GM23338 (cell line): Measurements from ENCODE around the gene PTTG1IP. TPM values are rescaled to one million over a fixed set of nuclear protein-coding genes. Genes with fewer than 3 reads are reported as not detected.

Experiments used
- ATAC-seq: fragments of 200-7000 bp; cut with Tn5 transposase; 3 replicates; pipeline ENCODE4 v1.9.1; 2020
- DNase-seq: peaks from one replicate; pipeline ENCODE4 v3.0.0-alpha.2; 2015; ENCODE audit warnings: low spot score
- H2AFZ ChIP-seq: fragments of 200-600 bp; sonication (generic); 2 replicates; pipeline ENCODE4 v1.8.0; 2016; ENCODE audit warnings: antibody characterized with exemption, mild to moderate bottlenecking, moderate library complexity
- H3F3A ChIP-seq: fragments of 200-600 bp; sonication (generic); replicated peaks from 2 replicates; pipeline ENCODE4 v1.8.0; 2017; ENCODE audit warnings: antibody characterized with exemption, mixed run types, low read depth
- H3K27ac ChIP-seq: fragments of 200-600 bp; sonication (generic); 2 replicates; pipeline ENCODE4 v1.6.1; 2016; ENCODE audit warnings: low read depth
- H3K27me3 ChIP-seq: fragments of 200-600 bp; sonication (generic); 2 replicates; pipeline ENCODE4 v1.8.0; 2016; ENCODE audit warnings: mild to moderate bottlenecking, mixed run types, moderate library complexity; ENCODE audit not compliant: insufficient read depth
- H3K36me3 ChIP-seq: fragments of 200-600 bp; sonication (generic); 2 replicates; pipeline ENCODE4 v1.8.0; 2016; ENCODE audit warnings: mild to moderate bottlenecking; ENCODE audit not compliant: insufficient read depth
- H3K4me1 ChIP-seq: fragments of 200-600 bp; sonication (generic); 2 replicates; pipeline ENCODE4 v1.8.0; 2016; ENCODE audit warnings: mild to moderate bottlenecking, moderate library complexity; ENCODE audit not compliant: insufficient read depth
- H3K4me2 ChIP-seq: fragments of 200-600 bp; sonication (generic); 2 replicates; pipeline ENCODE4 v1.7.1; 2017; ENCODE audit warnings: mixed run types
- H3K4me3 ChIP-seq: fragments of 200-600 bp; sonication (generic); 2 replicates; pipeline ENCODE4 v1.6.1; 2016; ENCODE audit warnings: mixed run types
- H3K79me2 ChIP-seq: fragments of 200-600 bp; sonication (generic); replicated peaks from 2 replicates; pipeline ENCODE4 v1.8.0; 2017; ENCODE audit warnings: mild to moderate bottlenecking; ENCODE audit not compliant: insufficient read depth
- H3K9me2 ChIP-seq: fragments of 200-600 bp; sonication (generic); 2 replicates; pipeline ENCODE4 v1.8.0; 2017; ENCODE audit not compliant: insufficient read depth
- H4K20me1 ChIP-seq: fragments of 200-600 bp; sonication (generic); replicated peaks from 2 replicates; pipeline ENCODE4 v1.8.0; 2017; ENCODE audit warnings: mild to moderate bottlenecking; ENCODE audit not compliant: insufficient read depth
- H3K27ac Mint-ChIP-seq: 2 replicates; pipeline ENCODE4 v1.8.0; 2020; ENCODE audit warnings: inconsistent platforms, mild to moderate bottlenecking, moderate library complexity, mixed read lengths
- H3K27me3 Mint-ChIP-seq: 3 replicates; pipeline ENCODE4 v1.8.0; 2022; ENCODE audit warnings: low read depth, mild to moderate bottlenecking, moderate library complexity, mixed read lengths, inconsistent platforms; ENCODE audit not compliant: insufficient read depth, poor library complexity
- H3K36me3 Mint-ChIP-seq: 3 replicates; pipeline ENCODE4 v1.8.0; 2021; ENCODE audit warnings: low read depth, mild to moderate bottlenecking, inconsistent platforms, moderate library complexity, mixed read lengths
- H3K4me1 Mint-ChIP-seq: 3 replicates; pipeline ENCODE4 v1.8.0; 2020; ENCODE audit warnings: mild to moderate bottlenecking, inconsistent platforms, mixed read lengths
- H3K4me3 Mint-ChIP-seq: 3 replicates; pipeline ENCODE4 v1.8.0; 2021; ENCODE audit warnings: moderate library complexity, mild to moderate bottlenecking, inconsistent platforms, mixed read lengths
- H3K9me3 Mint-ChIP-seq: 3 replicates; pipeline ENCODE4 v1.8.0; 2020; ENCODE audit warnings: moderate library complexity, mild to moderate bottlenecking, inconsistent platforms, mixed read lengths
- CTCF ChIP-seq, 2 experiments: fragments of 200-600 bp in 1 of 2; sonication (generic) in 1 of 2; conservative IDR thresholded peaks; 2 replicates each; pipeline versions ENCODE4 v1.5.1 to v1.6.1; 2016 to 2017; ENCODE audit warnings: antibody characterized with exemption in 2 of 2, low read depth in 2 of 2, mild to moderate bottlenecking in 2 of 2, moderate library complexity in 1 of 2
- ETS1 ChIP-seq: IDR thresholded peaks from 2 replicates; pipeline ENCODE4 v1.6.1; 2016; ENCODE audit warnings: antibody characterized with exemption
- EZH2 ChIP-seq: fragments of 200-600 bp; sonication (generic); IDR thresholded peaks from one replicate; pipeline ENCODE4 v1.8.0; 2017; ENCODE audit warnings: antibody characterized with exemption, mild to moderate bottlenecking, low read depth; ENCODE audit not compliant: unreplicated experiment
- JUNB ChIP-seq: IDR thresholded peaks from one replicate; pipeline ENCODE4 v1.6.1; 2016; ENCODE audit warnings: antibody characterized with exemption; ENCODE audit not compliant: unreplicated experiment
- NANOG ChIP-seq: IDR thresholded peaks from 2 replicates; pipeline ENCODE4 v1.6.1; 2016; ENCODE audit warnings: antibody characterized with exemption, borderline replicate concordance
- REST ChIP-seq: IDR thresholded peaks from one replicate; pipeline ENCODE4 v1.6.1; 2018; ENCODE audit warnings: antibody characterized with exemption; ENCODE audit not compliant: unreplicated experiment
- STAT1 ChIP-seq: IDR thresholded peaks from one replicate; pipeline ENCODE4 v1.6.1; 2016; ENCODE audit warnings: antibody characterized with exemption; ENCODE audit not compliant: unreplicated experiment
- ZNF114 ChIP-seq: fragments of 250-450 bp; sonication (Bioruptor Pico); IDR thresholded peaks from 2 replicates; pipeline ENCODE4 v1.5.0; 2020; ENCODE audit warnings: mild to moderate bottlenecking, moderate library complexity
- ZNF331 ChIP-seq: fragments of 250-450 bp; sonication (Bioruptor Pico); IDR thresholded peaks from 2 replicates; pipeline ENCODE4 v1.5.0; 2020; ENCODE audit warnings: low read depth, mild to moderate bottlenecking, moderate library complexity
- ZNF462 ChIP-seq: fragments of 250-450 bp; sonication (Bioruptor Pico); IDR thresholded peaks from 2 replicates; pipeline ENCODE4 v1.5.0; 2020; ENCODE audit warnings: mild to moderate bottlenecking, moderate library complexity
- polyA plus RNA-seq: library from polyadenylated mRNA; unstranded; fragments of >200 nt; fragmentation: Nextera tagmentation; extraction: Ambion mirVana; gene quantifications from 2 replicates; pipeline ENCODE4 v1.2.1, GENCODE V29; 2016
- total RNA-seq: library from RNA; depleted of rRNA; stranded (reverse); fragments of >200 nt; shearing (Covaris generic); gene quantifications from 2 replicates; pipeline ENCODE4 v1.2.3, GENCODE V29; 2014

PTTG1IP gene
- total and polyA plus RNA-seq, 2 experiments from 2014 or later: 99.9 to 172 TPM

DNA sequence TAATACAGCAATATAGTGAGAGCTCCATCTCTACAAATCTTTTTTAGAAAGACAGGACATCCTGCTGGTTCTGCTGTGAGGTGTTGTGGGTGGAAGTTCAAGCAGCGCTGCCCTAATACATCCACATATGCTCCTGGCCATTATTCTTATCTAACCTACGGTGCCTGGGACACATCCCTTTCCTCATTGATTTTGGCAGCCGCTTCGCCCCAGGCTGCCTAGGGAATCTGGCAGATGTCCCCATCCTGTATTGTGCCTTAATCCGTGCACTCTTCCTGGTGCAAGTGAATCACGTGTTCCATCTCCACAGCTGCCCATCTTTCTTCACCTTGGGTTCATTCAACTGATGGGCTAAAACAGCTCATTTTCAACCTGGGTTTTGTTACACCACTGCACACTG, 68.7 kb downstream of the PTTG1IP start:
- Histone ChIP-seq H3K79me2 (peaks cover 21% of the 10 kb centered on the region), H3F3A (0 out of 2 replicates have a peak, but pooled peaks cover 21% of the 10 kb centered on the region), H3K9me2 (no peaks in the 10 kb centered on the region), H4K20me1 (peaks cover 18% of the 10 kb centered on the region), H3K4me1 (peaks cover 14% of the 10 kb centered on the region), H3K27ac (no peak overlapping the region), H2AFZ (no peak overlapping the region), H3K4me2 (no peak overlapping the region), H3K4me3 (no peak overlapping the region), H3K27me3 (no peaks in the 10 kb centered on the region), H3K36me3 (peaks cover 12% of the 10 kb centered on the region)
- H3K36me3 Mint-ChIP-seq: peaks cover 52% of the 10 kb centered on the region
- TF ChIP-seq JUNB (no peak), CTCF (conservative IDR thresholded peaks at IDR 0.05; ENCODE audit: low read depth in 2 of 2) (no peak), ZNF331 (CRISPR knock-in tag) (no peak)
- peaks cover 19% of the 10 kb centered on the region for H3K4me1 Mint-ChIP-seq
- H3K9me3 Mint-ChIP-seq: no peaks in the 10 kb centered on the region
- H3K4me3 Mint-ChIP-seq: no peak overlapping the region
- DNase-seq: no peak
- H3K27ac Mint-ChIP-seq: no peak overlapping the region
- no peak for ATAC-seq
- H3K27me3 Mint-ChIP-seq: peaks cover 10% of the 10 kb centered on the region

DNA sequence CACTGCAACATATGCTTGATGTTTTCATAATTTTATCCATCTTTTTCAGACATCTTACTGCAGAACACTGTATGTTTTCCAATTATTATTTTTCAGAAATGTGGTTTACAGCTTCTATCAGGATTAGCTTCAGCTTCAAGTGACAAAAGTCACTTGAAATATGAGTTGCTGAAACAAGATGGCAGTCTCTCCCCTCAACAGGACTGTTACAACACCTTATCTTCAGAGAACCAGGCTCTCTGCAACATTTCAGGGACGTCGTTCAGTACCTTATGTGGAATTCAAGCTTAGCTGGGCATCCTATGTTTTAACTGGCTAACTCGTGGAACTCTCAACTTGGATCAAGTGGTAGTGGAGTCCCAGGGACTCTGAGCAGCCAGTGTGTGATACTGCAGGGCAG, 69.8 kb downstream of the PTTG1IP start:
- Histone ChIP-seq H3K27me3 (no peaks in the 10 kb centered on the region), H2AFZ (no peak overlapping the region), H3K9me2 (no peaks in the 10 kb centered on the region), H3K4me2 (no peak overlapping the region; the same call in 1 of the 2 replicates), H3K27ac (no peak overlapping the region), H3K79me2 (peaks cover 32% of the 10 kb centered on the region), H3K4me1 (peaks cover 21% of the 10 kb centered on the region), H3K36me3 (peaks cover 17% of the 10 kb centered on the region), H3F3A (0 out of 2 replicates have a peak, but pooled peaks cover 25% of the 10 kb centered on the region), H4K20me1 (peaks cover 29% of the 10 kb centered on the region), H3K4me3 (no peak overlapping the region)
- H3K4me3 Mint-ChIP-seq: no peak overlapping the region; the same call in 2 of the 3 replicates
- H3K4me1 Mint-ChIP-seq: peaks cover 21% of the 10 kb centered on the region
- DNase-seq: no peak
- H3K27me3 Mint-ChIP-seq: peaks cover 10% of the 10 kb centered on the region
- peaks cover 54% of the 10 kb centered on the region for H3K36me3 Mint-ChIP-seq
- H3K27ac Mint-ChIP-seq: no peak overlapping the region
- ATAC-seq: no peak
- no peaks in the 10 kb centered on the region for H3K9me3 Mint-ChIP-seq
- TF ChIP-seq EZH2 (no peak), ZNF462 (no peak), ZNF114 (CRISPR knock-in tag) (no peak), ETS1 (no peak), NANOG (no peak), STAT1 (no peak), REST (no peak)
